CD4-positive, alpha-beta T cell (primary cell): ENCODE data around the gene ZCCHC4. TPM values are rescaled to one million over a fixed set of nuclear protein-coding genes. Genes with fewer than 3 reads are reported as not detected.

Experiments
- ATAC-seq: fragments of 200-7000 bp; cut with Tn5 transposase; one replicate; pipeline ENCODE4 v1.10.0; 2022; ENCODE audit warnings: mild to moderate bottlenecking; ENCODE audit not compliant: poor library complexity
- CTCF ChIA-PET: fragments of 350-600 bp; sonication (Branson Sonifier 250); formaldehyde crosslinking; loops from one replicate; lab custom pipeline; 2021; ENCODE audit warnings: antibody characterized with exemption, inconsistent platforms; lab: Charles Lee
- POLR2A ChIA-PET: fragments of 350-600 bp; sonication (Branson Sonifier 250); formaldehyde crosslinking; loops from one replicate; lab custom pipeline; 2021; ENCODE audit warnings: antibody characterized with exemption, inconsistent platforms; lab: Charles Lee
- DNase-seq, 14 experiments: peaks; one replicate each; pipeline ENCODE4 v3.0.0-alpha.2; 2013 to 2020; ENCODE audit warnings: mixed read lengths in 2 of 14
- H3K27ac ChIP-seq, 2 donors: one replicate each; pipeline versions ENCODE4 v1.5.1 to v1.7.0; 2013; ENCODE audit warnings: low read length in 2 of 2, low read depth in 1 of 2, mild to moderate bottlenecking in 1 of 2
- H3K27me3 ChIP-seq, 2 experiments: 1 replicate in 1 of 2; 2 replicates in 1 of 2; pipeline versions ENCODE4 v1.6.1 to v1.7.0; 2013; ENCODE audit warnings: low read length in 2 of 2, control low read depth in 1 of 2, mild to moderate bottlenecking in 1 of 2, moderate library complexity in 1 of 2; ENCODE audit not compliant: insufficient read depth in 2 of 2, control insufficient read depth in 1 of 2
- H3K36me3 ChIP-seq: one replicate; pipeline ENCODE4 v1.6.1; 2013; ENCODE audit warnings: low read length, control low read depth; ENCODE audit not compliant: insufficient read depth
- H3K4me1 ChIP-seq: one replicate; pipeline ENCODE4 v1.6.1; 2013; ENCODE audit warnings: low read length, control low read depth; ENCODE audit not compliant: insufficient read depth
- H3K4me3 ChIP-seq: one replicate; pipeline ENCODE4 v1.5.1; 2013; ENCODE audit warnings: mild to moderate bottlenecking, low read length, moderate library complexity
- H3K9me3 ChIP-seq, 2 experiments: 1 replicate in 1 of 2; 2 replicates in 1 of 2; pipeline versions ENCODE4 v1.6.1 to v1.7.0; 2013; ENCODE audit warnings: low read length in 2 of 2, mild to moderate bottlenecking in 2 of 2, control low read depth in 1 of 2, moderate library complexity in 1 of 2; ENCODE audit not compliant: control insufficient read depth in 1 of 2, insufficient read depth in 1 of 2
- H3K27ac Mint-ChIP-seq: one replicate; pipeline ENCODE4 v1.8.0; 2020; ENCODE audit warnings: mixed read lengths
- H3K27me3 Mint-ChIP-seq: one replicate; pipeline ENCODE4 v1.8.0; 2021; ENCODE audit warnings: mixed read lengths
- H3K36me3 Mint-ChIP-seq: one replicate; pipeline ENCODE4 v1.8.0; 2021; ENCODE audit warnings: low read depth, mixed read lengths
- H3K4me1 Mint-ChIP-seq: one replicate; pipeline ENCODE4 v1.8.0; 2021; ENCODE audit warnings: low read depth, mixed read lengths
- H3K4me3 Mint-ChIP-seq: one replicate; pipeline ENCODE4 v1.8.0; 2020; ENCODE audit warnings: mild to moderate bottlenecking, mixed read lengths
- H3K9me3 Mint-ChIP-seq: one replicate; pipeline ENCODE4 v1.8.0; 2020; ENCODE audit warnings: mixed read lengths
- CTCF ChIP-seq: fragments of 200-600 bp; IDR thresholded peaks from one replicate; pipeline ENCODE4 v1.8.0; 2022; ENCODE audit warnings: antibody characterized with exemption, mild to moderate bottlenecking
- intact Hi-C, 2 experiments: fragments of 100-400 bp; cut with DNase I in 1 of 2; cut with micrococcal nuclease in 1 of 2; formaldehyde crosslinking; loops; one replicate each; pipeline versions ENCODE4 v1.15.1 to v1.9.0; 2023 to 2025; cut with DNase I, micrococcal nuclease
- total RNA-seq, 174 experiments: library from RNA in 2 of 174; stranded (reverse) in 2 of 174; gene quantifications; one replicate each; pipeline ENCODE4 v1.2.3 and lab custom pipeline; 2021 to 2026

Gene ZCCHC4
- total RNA-seq, 2 experiments from 2014 or later, result 6.4 to 6.7 TPM

- Histone ChIP-seq H3K9me3 (no peaks in the 10 kb centered on the region), H3K27me3 (peaks cover 2 to 5% of the 10 kb centered on the region in 2 experiments), H3K4me1 (no peaks in the 10 kb centered on the region), H3K4me3 (no peak overlapping the region), H3K36me3 (no peaks in the 10 kb centered on the region), H3K27ac (no peak overlapping the region)
- Mint-ChIP-seq H3K36me3 (no peaks in the 10 kb centered on the region), H3K4me3 (no peak overlapping the region), H3K27ac (no peak overlapping the region), H3K9me3 (no peaks in the 10 kb centered on the region), H3K27me3 (peaks cover 34% of the 10 kb centered on the region), H3K4me1 (no peaks in the 10 kb centered on the region)
- no peak for TF ChIP-seq CTCF
- CTCF ChIA-PET, result interaction anchor here (2.4 kb wide), 1 partner anchor 11 kb away, joined by 6 read pairs; the partner anchor contains the start of gene ZCCHC4
- intact Hi-C loops, result no loop called here
- POLR2A ChIA-PET, result no interaction called here
- no peak for DNase-seq
- ATAC-seq, result no peak
These were observed 11.1 kb upstream of the ZCCHC4 start for GRCh38 chr4:25301471-25301870.

- Histone ChIP-seq H3K4me3 (no peak overlapping the region), H3K27ac (no peak overlapping the region), H3K27me3 (peaks cover 2 to 5% of the 10 kb centered on the region in 2 experiments), H3K9me3 (no peaks in the 10 kb centered on the region), H3K36me3 (no peaks in the 10 kb centered on the region), H3K4me1 (no peaks in the 10 kb centered on the region)
- no peak overlapping the region for H3K27ac Mint-ChIP-seq
- POLR2A ChIA-PET, result no interaction called here
- no peak for DNase-seq
- H3K9me3 Mint-ChIP-seq, result no peaks in the 10 kb centered on the region
- no peaks in the 10 kb centered on the region for H3K36me3 Mint-ChIP-seq
- intact Hi-C loops, result no loop called here
- peaks cover 43% of the 10 kb centered on the region for H3K27me3 Mint-ChIP-seq
- ATAC-seq, result no peak
- CTCF ChIA-PET, result interaction anchor here (1.7 kb wide), 1 partner anchor 10 kb away, joined by 7 read pairs; the partner anchor contains the start of gene ZCCHC4
- no peaks in the 10 kb centered on the region for H3K4me1 Mint-ChIP-seq
- no peak for TF ChIP-seq CTCF
- no peak overlapping the region for H3K4me3 Mint-ChIP-seq
These were observed 9.9 kb upstream of the ZCCHC4 start for GRCh38 chr4:25302626-25303025.

- no peaks in the 10 kb centered on the region for H3K9me3 ChIP-seq
- Mint-ChIP-seq H3K4me3 (no peak overlapping the region), H3K4me1 (no peaks in the 10 kb centered on the region), H3K27ac (no peak overlapping the region), H3K27me3 (peaks cover 52% of the 10 kb centered on the region), H3K9me3 (no peaks in the 10 kb centered on the region), H3K36me3 (no peaks in the 10 kb centered on the region)
- ATAC-seq (no peak), DNase-seq (no peak)
- no peak overlapping the region for H3K4me3 ChIP-seq
- no peak for TF ChIP-seq CTCF
- no peaks in the 10 kb centered on the region for H3K4me1 ChIP-seq
- no peak overlapping the region for H3K27ac ChIP-seq
- CTCF ChIA-PET, result interaction anchor here (1.7 kb wide), 1 partner anchor 9 kb away, joined by 7 read pairs; the partner anchor contains the start of gene ZCCHC4
- POLR2A ChIA-PET, result no interaction called here
- intact Hi-C loops, result no loop called here
- H3K36me3 ChIP-seq, result no peaks in the 10 kb centered on the region
- H3K27me3 ChIP-seq, result peaks cover 5 to 6% of the 10 kb centered on the region in 2 experiments
These were observed 9.0 kb upstream of the ZCCHC4 start for GRCh38 chr4:25303578-25303977.
